ENCODE data around the gene STX8.

The STX8 gene

DNA sequence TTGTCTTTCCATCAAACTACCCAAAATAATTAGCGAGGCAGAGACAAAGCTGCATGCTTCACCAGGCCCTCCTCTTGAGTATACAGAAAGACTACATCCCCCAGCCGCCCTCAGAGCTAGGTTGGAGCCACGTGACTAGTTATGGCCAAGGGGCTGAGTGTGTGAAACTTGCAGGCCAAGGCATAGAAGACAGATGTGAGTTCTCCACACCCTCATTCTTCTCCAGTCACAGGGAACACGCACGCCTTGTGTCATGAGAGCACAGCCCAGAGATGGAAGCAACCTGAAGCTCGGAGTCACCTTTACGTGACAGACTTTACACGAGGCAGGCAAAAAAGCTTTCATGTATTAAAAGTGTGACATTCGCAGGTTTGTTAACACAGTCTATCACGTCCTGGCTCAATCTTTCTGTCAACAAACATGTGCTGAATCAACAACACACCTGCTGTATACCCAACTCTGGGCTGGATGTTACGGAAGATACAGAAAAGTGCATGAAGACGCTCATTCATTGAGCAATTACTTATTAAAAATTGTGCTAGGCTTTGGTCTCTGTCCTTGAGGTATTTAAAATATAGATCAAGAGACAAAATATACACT lies 38.3 kb downstream of the STX8 start:
- Mint-ChIP-seq H3K27me3 (no peaks in the 10 kb centered on the region), H3K36me3 (ENCODE audit: low read depth) (peaks cover 28% of the 10 kb centered on the region), H3K9me3 (no peaks in the 10 kb centered on the region), H3K4me1 (ENCODE audit: low read depth) (no peaks in the 10 kb centered on the region), H3K27ac (no peak overlapping the region), H3K4me3 (no peak overlapping the region)
- DNase-seq = no peak

DNA sequence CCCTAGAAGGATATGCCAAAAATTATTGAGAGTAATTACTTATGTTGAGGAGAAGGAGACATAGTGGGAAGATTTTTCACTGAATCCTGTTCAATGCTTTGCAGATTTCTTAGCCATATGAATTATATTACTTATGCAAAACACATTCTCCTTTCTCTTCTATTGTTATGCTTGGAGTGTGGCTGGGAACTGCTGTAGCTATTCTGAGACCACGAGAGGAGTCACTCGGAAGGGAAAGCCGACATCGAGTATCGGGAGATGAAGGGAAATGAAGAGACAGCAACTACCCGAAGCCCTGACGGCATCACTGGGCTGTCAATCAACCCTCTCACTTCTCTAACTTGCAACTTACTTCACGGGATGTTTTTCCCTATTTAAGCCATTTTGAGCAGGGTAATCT lies 39.6 kb downstream of the STX8 start:
- H3K27ac Mint-ChIP-seq = no peak overlapping the region
- no peak overlapping the region for H3K4me3 Mint-ChIP-seq

DNA sequence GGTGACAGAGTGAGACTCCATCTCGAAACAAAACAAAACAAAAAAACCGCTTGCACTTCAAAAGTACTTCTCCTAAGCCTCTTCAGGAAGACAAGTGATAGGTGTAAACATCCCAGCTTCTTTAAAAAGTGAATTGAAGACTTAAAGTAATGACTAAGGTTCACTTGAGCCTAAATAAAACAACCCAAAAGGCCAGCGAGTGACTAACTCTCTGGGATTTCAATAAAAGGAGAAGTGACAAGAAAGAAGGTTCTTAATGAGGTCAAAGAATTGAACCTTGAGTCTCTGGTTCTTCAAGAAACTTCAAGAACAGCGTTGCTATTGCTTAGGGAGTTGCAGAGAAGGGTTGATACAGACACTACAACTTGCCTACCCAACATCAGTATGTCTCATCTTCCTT lies 42.2 kb downstream of the STX8 start:
- H3K36me3 Mint-ChIP-seq (ENCODE audit: low read depth) = peaks cover 8% of the 10 kb centered on the region
- H3K27ac Mint-ChIP-seq = no peak overlapping the region
- no peak overlapping the region for H3K4me3 Mint-ChIP-seq
- H3K27me3 Mint-ChIP-seq = no peaks in the 10 kb centered on the region
- H3K4me1 Mint-ChIP-seq (ENCODE audit: low read depth) = peaks cover 13% of the 10 kb centered on the region
- no peak for DNase-seq
- no peaks in the 10 kb centered on the region for H3K9me3 Mint-ChIP-seq

More for the DNA sequence above, 39.6 kb downstream of the STX8 start:
- DNase-seq = no peak
- Mint-ChIP-seq H3K4me1 (ENCODE audit: low read depth) (no peaks in the 10 kb centered on the region), H3K9me3 (no peaks in the 10 kb centered on the region), H3K27me3 (no peaks in the 10 kb centered on the region), H3K36me3 (ENCODE audit: low read depth) (peaks cover 22% of the 10 kb centered on the region)

DNA sequence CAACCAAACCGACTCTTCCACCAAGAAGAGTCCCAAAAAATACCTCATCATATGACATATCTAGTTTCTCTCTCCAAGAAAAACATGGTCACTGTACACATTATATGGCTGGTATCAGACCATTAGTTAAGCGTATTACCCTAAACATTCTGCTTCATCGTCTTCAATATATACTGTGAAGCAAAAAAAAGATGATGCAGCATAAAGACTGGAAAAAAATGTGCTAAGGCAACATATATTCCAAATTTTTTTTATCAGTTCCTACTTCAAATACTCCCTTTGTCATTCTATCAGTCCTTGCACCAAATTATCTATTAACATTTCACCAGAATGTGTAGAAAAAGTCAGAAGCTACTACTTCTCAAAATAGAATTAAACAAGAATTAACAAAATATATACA lies 42.9 kb downstream of the STX8 start:
- no peak for DNase-seq
- Mint-ChIP-seq H3K4me1 (ENCODE audit: low read depth) (peaks cover 13% of the 10 kb centered on the region), H3K9me3 (no peaks in the 10 kb centered on the region), H3K27me3 (no peaks in the 10 kb centered on the region), H3K27ac (no peak overlapping the region), H3K36me3 (ENCODE audit: low read depth) (peaks cover 8% of the 10 kb centered on the region), H3K4me3 (no peak overlapping the region)

DNA sequence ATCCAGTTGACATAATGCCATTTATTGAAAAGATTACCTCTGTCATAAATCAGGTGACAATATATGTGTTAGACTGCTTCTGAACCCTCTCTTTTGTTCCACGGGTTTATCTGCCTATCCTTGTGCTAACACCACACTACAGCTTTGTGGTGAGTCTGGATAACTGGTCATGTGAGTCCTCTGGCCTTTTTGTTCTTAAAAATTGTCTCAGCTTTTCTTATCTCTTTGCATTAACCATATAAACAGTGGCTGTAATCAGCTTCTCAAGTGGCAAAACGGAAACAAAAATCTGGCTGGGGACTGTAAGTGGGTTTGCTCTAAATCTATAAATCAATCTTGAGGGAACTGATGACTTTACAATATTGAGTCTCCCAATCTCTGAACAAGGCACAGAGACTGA lies 44.6 kb downstream of the STX8 start:
- Mint-ChIP-seq H3K4me3 (no peak overlapping the region), H3K9me3 (no peaks in the 10 kb centered on the region), H3K27ac (no peak overlapping the region), H3K4me1 (ENCODE audit: low read depth) (peaks cover 13% of the 10 kb centered on the region), H3K27me3 (no peaks in the 10 kb centered on the region), H3K36me3 (ENCODE audit: low read depth) (peaks cover 9% of the 10 kb centered on the region)
- DNase-seq = no peak

DNA sequence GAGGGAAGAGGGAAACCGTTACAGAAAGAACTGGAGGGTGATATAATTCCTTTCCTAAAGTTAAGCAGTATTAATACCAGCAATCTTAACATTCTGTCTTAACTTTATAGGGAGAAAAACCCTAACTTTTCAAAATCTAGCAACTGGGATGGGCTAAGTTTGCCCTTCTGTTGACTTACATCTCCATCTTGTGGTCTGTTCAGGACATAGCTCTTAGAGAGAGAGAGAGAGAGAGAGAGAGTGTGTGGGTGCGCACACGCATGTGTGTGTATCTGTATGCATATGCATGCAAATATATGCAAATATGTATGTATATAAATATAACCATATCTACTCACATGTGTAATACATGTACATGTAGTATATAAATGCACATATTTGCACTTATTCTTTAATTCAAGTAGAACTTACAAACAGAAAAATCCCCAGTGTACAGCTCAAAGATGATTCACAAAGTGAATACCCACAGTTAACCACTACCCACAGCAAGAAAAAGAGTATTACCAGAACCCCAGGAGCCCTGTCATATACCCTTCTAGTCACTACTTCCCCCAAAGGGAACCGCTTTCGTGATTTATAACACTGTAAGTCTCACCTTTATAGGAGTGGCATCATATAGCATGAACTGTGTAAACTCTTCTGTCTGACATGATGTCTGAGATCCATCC lies 46.5 kb downstream of the STX8 start:
- no peak for DNase-seq
- H3K27me3 Mint-ChIP-seq = no peaks in the 10 kb centered on the region
- no peak overlapping the region for H3K27ac Mint-ChIP-seq
- H3K36me3 Mint-ChIP-seq (ENCODE audit: low read depth) = peaks cover 9% of the 10 kb centered on the region
- peaks cover 13% of the 10 kb centered on the region for H3K4me1 Mint-ChIP-seq (ENCODE audit: low read depth)
- no peak overlapping the region for H3K4me3 Mint-ChIP-seq
- no peaks in the 10 kb centered on the region for H3K9me3 Mint-ChIP-seq

DNA sequence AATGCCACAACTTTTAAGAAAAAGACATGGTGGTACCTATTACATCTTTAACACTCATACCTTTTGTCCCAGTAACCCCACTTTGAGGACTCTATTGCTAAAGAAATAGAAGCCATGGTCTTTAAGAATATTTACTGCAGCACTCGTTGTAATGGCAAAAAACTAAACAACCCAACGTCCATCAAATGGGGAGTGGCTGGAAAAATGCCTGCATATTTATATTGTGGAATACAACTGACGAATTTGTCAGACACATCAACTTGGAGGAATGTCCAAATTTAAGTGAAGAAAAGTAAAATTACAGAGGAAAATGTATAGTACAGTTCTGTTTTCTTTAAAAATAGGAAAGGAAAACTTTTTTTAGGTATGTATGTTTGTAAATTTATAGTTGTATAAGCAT lies 47.8 kb downstream of the STX8 start:
- Mint-ChIP-seq H3K27me3 (no peaks in the 10 kb centered on the region), H3K9me3 (no peaks in the 10 kb centered on the region), H3K4me3 (no peak overlapping the region), H3K4me1 (ENCODE audit: low read depth) (peaks cover 13% of the 10 kb centered on the region), H3K36me3 (ENCODE audit: low read depth) (peaks cover 6% of the 10 kb centered on the region), H3K27ac (no peak overlapping the region)
- no peak for DNase-seq

DNA sequence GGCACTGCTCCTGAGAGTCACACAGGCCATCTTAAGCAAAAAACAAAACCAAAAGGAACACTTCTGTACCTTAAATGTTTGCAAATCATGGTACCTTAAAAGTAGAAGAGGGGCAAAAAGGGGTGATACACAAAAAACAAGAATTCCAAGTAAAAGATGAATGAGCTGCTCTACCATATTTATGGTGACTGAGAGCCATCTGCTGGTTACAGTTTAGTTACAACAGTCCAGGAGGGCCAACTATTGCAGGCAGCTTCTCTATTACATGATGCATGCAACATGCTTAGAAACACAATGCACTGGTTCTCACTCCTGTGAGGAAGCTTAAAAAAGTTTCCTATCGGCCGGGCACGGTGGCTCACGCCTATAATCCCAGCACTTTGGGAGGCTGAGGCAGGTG lies 53.5 kb downstream of the STX8 start:
- H3K4me1 Mint-ChIP-seq (ENCODE audit: low read depth) = peaks cover 13% of the 10 kb centered on the region
- H3K9me3 Mint-ChIP-seq = no peaks in the 10 kb centered on the region
- peaks cover 2% of the 10 kb centered on the region for H3K36me3 Mint-ChIP-seq (ENCODE audit: low read depth)
- no peak overlapping the region for H3K4me3 Mint-ChIP-seq
- no peak for DNase-seq
- H3K27me3 Mint-ChIP-seq = no peaks in the 10 kb centered on the region
- H3K27ac Mint-ChIP-seq = no peak overlapping the region

DNA sequence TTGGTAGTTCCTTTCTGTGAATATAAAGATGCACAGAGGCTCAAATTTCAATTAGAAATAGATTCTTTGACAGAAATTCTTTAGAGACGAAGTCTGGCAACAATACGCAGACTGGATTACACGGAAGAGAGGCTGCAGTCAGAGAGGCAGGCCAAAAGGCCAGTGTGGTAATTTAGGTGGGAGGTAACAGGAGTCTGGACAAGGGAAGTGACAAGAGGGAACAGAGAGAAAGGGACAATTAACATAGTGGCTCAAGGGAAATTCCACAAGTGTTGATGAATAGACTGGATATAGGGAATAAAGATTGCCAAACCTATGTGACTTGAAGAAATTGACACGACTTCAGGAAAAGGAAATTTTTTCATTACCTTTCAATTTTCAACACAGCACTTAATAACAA lies 54.6 kb downstream of the STX8 start:
- H3K27me3 Mint-ChIP-seq = no peaks in the 10 kb centered on the region
- H3K4me1 Mint-ChIP-seq (ENCODE audit: low read depth) = peaks cover 16% of the 10 kb centered on the region
- no peak overlapping the region for H3K4me3 Mint-ChIP-seq
- no peak overlapping the region for H3K27ac Mint-ChIP-seq
- peaks cover 2% of the 10 kb centered on the region for H3K36me3 Mint-ChIP-seq (ENCODE audit: low read depth)
- no peak for DNase-seq
- no peaks in the 10 kb centered on the region for H3K9me3 Mint-ChIP-seq

DNA sequence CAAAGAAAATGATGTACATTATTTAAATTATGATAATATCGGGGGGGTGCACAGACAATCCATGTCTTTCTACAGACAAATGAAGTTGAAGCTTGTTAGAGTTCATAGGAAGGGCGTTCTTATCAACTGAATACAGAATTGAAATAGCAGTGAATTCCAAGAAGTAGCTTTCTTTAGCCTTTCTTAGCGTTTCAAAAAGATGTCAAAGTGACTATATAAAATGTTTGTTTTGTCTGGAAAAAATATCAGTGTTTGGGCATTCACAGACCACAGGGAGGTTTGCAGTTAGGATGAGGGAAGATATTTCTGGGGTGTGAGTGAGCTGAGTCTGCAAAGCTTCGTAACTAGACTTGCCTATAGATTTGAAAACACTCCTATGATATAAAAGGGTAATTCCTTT lies 55.0 kb downstream of the STX8 start:
- no peak overlapping the region for H3K4me3 Mint-ChIP-seq
- peaks cover 2% of the 10 kb centered on the region for H3K36me3 Mint-ChIP-seq (ENCODE audit: low read depth)
- DNase-seq = no peak
- H3K27ac Mint-ChIP-seq = no peak overlapping the region
- H3K27me3 Mint-ChIP-seq = no peaks in the 10 kb centered on the region
- H3K9me3 Mint-ChIP-seq = no peaks in the 10 kb centered on the region
- H3K4me1 Mint-ChIP-seq (ENCODE audit: low read depth) = peaks cover 16% of the 10 kb centered on the region

DNA sequence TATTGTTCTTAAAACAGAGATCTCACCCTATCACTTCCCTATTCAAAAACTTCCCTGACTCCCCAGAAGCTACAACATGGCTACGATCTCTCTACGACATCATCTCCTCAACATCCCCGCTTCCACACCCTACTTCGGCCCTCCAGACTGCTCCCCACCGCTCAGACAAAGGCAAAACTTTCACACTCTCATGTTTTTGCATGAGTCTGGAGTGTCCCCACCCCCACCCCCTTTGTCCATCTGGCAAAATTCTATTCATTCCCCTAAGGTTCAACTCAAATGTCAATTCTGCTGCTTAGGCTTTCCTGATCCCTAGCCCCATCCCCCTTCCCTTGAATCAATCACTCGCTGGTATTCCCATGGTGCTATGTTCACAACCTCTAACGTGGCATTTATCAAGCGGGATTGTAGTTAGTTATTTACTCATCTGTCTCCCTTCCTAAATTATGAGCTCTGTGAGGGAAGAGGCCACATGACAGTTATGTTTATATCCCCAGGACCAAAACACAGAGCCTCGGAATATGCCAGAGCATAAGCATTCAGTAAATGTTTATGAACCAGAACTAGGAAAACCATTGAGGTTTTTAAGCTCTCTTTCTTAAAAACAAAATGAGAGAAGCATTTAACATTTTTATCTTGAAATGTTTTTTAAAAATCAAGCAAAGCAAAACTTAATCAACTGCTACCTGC lies 55.9 kb downstream of the STX8 start:
- Mint-ChIP-seq H3K27me3 (no peaks in the 10 kb centered on the region), H3K9me3 (no peaks in the 10 kb centered on the region), H3K36me3 (ENCODE audit: low read depth) (no peaks in the 10 kb centered on the region), H3K4me3 (no peak overlapping the region), H3K27ac (no peak overlapping the region), H3K4me1 (ENCODE audit: low read depth) (peaks cover 16% of the 10 kb centered on the region)
- DNase-seq = no peak

DNA sequence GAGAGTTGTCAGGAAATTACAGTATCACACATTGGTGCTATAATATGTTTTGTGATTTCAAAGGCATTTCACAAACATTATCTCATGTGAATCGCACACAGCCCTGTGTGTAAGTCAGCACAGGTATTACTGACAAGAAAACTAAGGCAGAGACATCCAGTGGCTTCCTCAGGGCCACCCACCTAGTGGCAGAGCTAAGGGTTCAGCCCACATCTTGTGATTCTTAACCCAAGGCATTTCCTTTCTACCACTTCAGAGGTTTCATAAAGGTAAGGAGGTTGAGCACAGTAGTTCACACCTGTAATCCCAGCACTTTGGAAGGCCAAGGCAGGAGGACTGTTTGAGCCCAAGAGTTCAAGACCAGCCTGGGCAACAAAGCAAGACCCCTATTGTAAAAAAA lies 58.2 kb downstream of the STX8 start:
- peaks cover 23% of the 10 kb centered on the region for H3K4me1 Mint-ChIP-seq (ENCODE audit: low read depth)
- H3K9me3 Mint-ChIP-seq = peaks cover 2% of the 10 kb centered on the region
- peaks cover 16% of the 10 kb centered on the region for H3K36me3 Mint-ChIP-seq (ENCODE audit: low read depth)
- DNase-seq = no peak
- H3K27ac Mint-ChIP-seq = no peak overlapping the region
- no peak overlapping the region for H3K4me3 Mint-ChIP-seq
- no peaks in the 10 kb centered on the region for H3K27me3 Mint-ChIP-seq

DNA sequence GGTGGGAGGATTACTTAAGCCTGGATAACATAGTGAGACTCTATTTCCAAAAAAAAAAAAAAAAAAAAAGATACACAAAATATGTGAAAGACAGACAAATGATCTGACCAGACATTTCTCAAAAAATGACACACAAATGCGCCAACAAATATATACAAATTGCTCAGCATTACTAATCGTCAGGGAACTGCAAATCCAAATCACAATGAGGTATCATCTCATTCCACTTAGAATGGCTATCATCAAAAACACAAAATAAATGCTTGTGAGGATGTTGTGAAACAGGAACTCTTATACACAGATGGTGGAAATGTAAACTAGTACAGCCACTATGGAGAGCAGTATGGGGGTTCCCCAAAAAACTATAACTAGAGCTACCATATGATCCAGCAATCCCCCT lies 62.4 kb downstream of the STX8 start:
- no peak overlapping the region for H3K4me3 Mint-ChIP-seq
- H3K27me3 Mint-ChIP-seq = no peaks in the 10 kb centered on the region
- peaks cover 45% of the 10 kb centered on the region for H3K36me3 Mint-ChIP-seq (ENCODE audit: low read depth)
- H3K9me3 Mint-ChIP-seq = peaks cover 21% of the 10 kb centered on the region
- DNase-seq = no peak
- no peak overlapping the region for H3K27ac Mint-ChIP-seq
- H3K4me1 Mint-ChIP-seq (ENCODE audit: low read depth) = peaks cover 39% of the 10 kb centered on the region

DNA sequence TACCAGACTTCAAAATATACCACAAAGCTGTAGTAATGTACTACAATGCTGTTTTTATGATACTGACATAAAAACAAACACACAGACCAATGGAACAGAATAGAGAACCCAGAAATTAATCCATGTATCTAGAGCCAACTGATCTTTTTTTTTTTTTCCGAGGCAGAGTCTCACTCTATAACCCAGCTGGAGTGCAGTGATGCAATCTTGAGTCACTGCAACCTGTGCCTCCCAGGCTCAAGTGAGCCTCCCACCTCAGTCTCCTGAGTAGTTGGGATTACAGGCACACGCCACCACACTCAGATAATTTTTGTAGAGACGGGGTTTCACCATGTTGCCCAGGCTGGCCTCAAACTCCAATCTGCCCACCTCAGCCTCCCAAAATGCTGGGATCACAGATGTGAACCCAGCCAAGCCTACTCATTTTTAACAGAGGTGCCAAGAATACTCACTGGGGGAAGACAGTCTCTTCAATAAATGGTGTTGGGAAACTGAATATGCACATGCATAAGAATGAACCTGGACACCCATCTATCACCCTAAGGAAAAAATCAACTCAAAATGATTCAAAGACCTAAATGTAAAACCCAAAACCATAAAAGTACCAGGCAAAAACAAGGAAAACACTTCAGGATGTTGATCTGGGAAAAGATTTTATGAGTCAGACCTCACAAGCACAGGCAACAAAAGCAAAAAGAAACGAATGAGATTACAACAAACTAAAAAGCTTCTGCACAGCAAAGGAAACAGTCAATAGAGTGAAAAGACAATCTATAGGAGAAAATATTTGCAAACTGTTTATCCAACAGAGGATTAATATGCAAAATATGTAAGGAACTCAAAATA lies 63.1 kb downstream of the STX8 start:
- H3K27me3 Mint-ChIP-seq = no peaks in the 10 kb centered on the region
- H3K4me1 Mint-ChIP-seq (ENCODE audit: low read depth) = peaks cover 32% of the 10 kb centered on the region
- DNase-seq = no peak
- H3K9me3 Mint-ChIP-seq = peaks cover 25% of the 10 kb centered on the region
- H3K36me3 Mint-ChIP-seq (ENCODE audit: low read depth) = peaks cover 50% of the 10 kb centered on the region
- H3K4me3 Mint-ChIP-seq = no peak overlapping the region
- H3K27ac Mint-ChIP-seq = peak overlapping the region; percentile 2

Data from activated T-cell treated with anti-CD3 and anti-CD28 coated beads, Interleukin-2, amount 50 U/mL, for 24 hours (primary cell).